GM12864 (cell line): Measurements from ENCODE around the gene TLR7.

Experiments
- DNase-seq: peaks from one replicate; pipeline ENCODE4 v3.0.0-alpha.2; 2011; ENCODE audit warnings: low read depth
- H3K4me3 ChIP-seq: 2 replicates; pipeline ENCODE4 v1.5.1; 2011; ENCODE audit warnings: mild to moderate bottlenecking, low read depth, low read length, control low read depth
- TF ChIP-seq, protein P1 (sequence below): IDR thresholded peaks from 2 replicates; pipeline ENCODE4 v1.5.1; 2011; ENCODE audit warnings: low read depth, mild to moderate bottlenecking, moderate library complexity, low read length, control low read depth, inconsistent platforms; ENCODE audit errors: missing control alignments

Gene TLR7

DNA sequence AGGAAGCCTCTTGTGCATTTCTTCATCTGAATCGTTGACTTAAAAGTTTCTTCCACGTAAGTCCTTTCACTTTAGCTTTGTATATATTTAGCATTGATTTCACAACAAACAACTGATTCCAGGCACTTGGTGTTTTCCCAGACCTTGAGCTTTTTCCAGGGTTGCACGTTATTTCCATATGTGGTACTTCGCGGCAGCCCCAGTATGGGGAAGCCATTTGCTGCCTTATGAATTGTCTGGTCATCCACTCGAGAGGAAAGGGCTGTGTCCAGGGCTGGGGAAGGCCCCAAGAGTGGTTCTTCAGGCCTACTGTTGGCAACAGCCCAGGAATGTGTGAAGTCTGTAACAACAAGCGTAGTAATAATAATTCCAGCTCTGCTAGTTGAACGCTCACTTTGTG is 36.8 kb downstream of the TLR7 start:
- H3K4me3 ChIP-seq, result no peak overlapping the region
- no peak for DNase-seq
- TF ChIP-seq, protein P1, sequence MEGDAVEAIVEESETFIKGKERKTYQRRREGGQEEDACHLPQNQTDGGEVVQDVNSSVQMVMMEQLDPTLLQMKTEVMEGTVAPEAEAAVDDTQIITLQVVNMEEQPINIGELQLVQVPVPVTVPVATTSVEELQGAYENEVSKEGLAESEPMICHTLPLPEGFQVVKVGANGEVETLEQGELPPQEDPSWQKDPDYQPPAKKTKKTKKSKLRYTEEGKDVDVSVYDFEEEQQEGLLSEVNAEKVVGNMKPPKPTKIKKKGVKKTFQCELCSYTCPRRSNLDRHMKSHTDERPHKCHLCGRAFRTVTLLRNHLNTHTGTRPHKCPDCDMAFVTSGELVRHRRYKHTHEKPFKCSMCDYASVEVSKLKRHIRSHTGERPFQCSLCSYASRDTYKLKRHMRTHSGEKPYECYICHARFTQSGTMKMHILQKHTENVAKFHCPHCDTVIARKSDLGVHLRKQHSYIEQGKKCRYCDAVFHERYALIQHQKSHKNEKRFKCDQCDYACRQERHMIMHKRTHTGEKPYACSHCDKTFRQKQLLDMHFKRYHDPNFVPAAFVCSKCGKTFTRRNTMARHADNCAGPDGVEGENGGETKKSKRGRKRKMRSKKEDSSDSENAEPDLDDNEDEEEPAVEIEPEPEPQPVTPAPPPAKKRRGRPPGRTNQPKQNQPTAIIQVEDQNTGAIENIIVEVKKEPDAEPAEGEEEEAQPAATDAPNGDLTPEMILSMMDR, result no peak

DNA sequence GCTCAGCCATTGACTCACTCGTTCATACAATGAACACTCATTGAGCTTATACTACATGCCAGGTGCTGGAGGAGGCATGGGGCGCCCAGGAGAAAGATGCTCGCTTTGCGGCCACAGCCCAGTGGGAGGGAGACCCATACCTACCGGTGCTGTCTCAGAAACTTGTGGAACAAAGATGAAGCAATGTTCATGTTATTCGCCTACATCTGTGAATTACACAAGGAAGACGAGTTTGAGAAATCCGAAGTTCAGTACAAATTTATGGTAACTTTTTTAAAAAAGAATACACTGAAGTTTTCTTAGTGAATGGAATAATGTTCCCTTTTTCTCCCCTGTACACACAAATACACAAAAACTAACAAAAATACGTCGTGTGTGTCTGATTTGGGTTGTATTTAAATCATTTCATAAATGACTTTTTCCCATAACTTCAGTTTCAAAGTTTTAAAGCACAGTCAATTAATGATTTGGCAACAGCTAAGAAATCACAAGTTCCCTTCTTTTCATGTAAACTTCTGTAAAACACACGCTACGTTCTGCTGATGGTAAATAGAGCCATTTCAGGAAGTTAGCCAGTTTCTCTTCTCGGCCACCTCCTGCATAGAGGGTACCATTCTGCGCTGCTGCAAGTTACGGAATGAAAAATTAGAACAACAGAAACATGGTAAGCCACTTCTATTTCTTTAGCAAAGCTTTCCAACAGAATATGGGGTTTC is 39.3 kb downstream of the TLR7 start, which contains the start of gene TLR8:
TLR8 (plus strand) TSS at position 575 of the 716 bp plus-strand sequence; CDS start at position 662, 87 bp downstream.
- TF ChIP-seq, protein P1, result no peak
- no peak for DNase-seq

DNA sequence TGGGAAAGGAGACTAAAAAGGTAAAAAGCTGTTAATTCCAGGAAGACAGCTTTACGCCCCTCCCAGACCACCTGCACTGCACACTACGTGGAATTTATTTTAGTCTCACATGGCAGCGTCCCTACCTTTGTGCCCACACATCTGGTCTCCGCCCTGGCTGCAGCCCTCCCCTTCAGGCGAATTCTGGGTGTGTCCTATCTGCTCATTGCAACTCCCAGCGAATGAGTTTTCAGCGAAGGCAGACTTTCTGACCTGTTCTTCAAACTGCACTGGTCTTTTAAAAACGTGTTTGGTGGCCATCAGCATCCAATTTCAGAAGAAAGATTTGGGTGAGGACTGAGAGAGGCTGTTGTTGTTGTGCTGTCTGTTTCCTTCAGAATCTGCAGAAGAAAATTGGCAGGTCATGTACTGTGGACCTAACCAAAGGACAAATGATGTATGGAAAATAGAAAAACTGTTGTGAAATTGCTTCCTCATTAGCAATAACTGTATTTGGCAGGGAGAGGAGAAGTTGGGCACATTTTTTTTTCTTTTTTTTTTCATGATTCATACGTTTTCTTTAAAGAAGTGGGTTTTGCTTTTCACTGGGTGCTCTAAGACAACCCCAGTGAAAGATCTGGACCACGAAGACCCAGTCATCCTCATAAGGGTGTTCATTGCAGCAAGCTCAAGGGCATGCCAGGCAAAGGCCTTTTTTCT is 43.7 kb downstream of the TLR7 start:
- H3K4me3 ChIP-seq, result no peak overlapping the region
- no peak for DNase-seq
- TF ChIP-seq, protein P1, result no peak

More for the DNA sequence above, 39.3 kb downstream of the TLR7 start, which contains the start of gene TLR8:
- no peak within 1 kb of the TSS for H3K4me3 ChIP-seq

DNA sequence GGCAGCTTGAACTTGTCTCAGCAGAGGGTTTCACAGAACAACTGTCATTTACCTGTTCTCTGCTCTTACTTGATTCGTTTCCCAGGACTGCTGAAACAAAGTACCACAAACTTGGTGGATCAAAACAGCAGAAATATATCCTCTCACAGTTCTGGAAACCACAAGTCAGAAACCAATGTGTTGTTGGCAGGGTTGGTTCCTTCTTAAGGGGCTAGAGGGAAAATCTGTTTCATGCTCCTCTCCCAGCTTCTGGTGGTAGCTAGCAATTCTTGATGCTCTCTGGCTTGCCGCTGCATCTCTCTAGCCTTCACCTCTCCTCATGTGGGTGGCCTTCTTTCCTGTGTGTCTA is 44.2 kb downstream of the TLR7 start:
- TF ChIP-seq, protein P1, result no peak
- H3K4me3 ChIP-seq, result no peak overlapping the region
- DNase-seq, result no peak

DNA sequence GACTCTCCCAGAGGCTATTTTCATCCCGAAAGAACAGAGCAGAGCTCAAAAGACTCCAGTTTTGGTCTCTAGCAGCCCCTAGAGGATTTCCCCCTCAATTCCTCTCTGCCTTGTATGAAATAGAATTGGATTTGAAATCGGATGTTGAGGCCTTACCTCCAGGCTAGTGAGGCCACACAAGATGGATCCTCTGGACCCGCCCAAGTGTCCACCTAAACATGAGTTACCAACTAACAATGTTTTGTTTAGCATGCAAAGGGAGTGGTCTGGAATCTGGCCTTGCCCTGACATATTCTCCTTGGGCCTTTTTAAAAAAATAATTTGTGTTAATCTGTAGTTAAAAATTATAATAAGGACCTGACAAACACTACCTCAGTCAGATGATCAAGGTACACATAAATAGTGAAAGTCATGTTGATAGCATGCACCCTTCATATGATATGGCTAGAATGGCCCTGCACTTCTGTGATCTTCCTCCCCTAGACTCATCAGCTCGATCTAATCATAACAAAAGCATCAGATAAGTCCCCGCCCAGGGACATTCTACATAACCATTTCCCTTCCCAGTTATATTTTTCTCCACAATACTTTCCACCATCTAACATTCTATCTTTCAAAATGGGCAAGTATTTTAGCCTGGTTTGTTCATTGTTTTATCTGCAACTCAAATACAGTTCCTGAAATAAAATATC is 46.1 kb downstream of the TLR7 start:
- DNase-seq, result no peak
- no peak overlapping the region for H3K4me3 ChIP-seq
- TF ChIP-seq, protein P1, result no peak

DNA sequence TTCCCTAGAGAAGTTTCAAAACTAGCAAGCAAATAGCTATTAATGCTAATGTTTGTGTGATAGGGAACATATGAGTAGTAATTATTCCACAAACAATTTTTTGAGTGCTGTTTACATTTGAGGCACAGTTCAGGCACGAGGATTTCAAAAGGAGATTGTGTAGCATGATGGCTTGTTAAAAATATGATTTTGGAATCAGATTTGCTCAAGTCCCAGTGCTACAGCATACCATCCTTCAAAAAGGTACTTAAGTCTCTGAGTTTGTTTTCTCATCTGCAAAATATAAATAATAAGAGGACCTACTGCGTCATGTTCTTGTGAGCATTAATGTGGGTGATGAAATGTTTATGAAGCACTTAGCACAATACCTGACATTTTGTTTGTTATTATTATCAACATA is 50.9 kb downstream of the TLR7 start:
- no peak overlapping the region for H3K4me3 ChIP-seq
- DNase-seq, result no peak
- TF ChIP-seq, protein P1, result no peak
